SU-DHL-6 (cell line): ENCODE data around the gene CASK.
"Not testable (repeated sequence)": the region's sequence is repeated elsewhere in the genome, so short reads cannot be mapped to it uniquely, and the experiment has no call there.

Experiments
- CTCF ChIP-seq: fragments of 200-600 bp; sonication (generic); IDR thresholded peaks from one replicate; pipeline ENCODE4 v1.5.1; 2017; ENCODE audit warnings: antibody characterized with exemption, mild to moderate bottlenecking, low read length, moderate library complexity; ENCODE audit not compliant: insufficient read depth, poor library complexity, severe bottlenecking
- EZH2phosphoT487 ChIP-seq: fragments of 200-600 bp; sonication (generic), shearing (Covaris generic); conservative IDR thresholded peaks from 2 replicates; pipeline ENCODE4 v1.6.1; 2018; ENCODE audit warnings: mild to moderate bottlenecking, antibody characterized with exemption, low read length, moderate library complexity, mixed read lengths

DNA sequence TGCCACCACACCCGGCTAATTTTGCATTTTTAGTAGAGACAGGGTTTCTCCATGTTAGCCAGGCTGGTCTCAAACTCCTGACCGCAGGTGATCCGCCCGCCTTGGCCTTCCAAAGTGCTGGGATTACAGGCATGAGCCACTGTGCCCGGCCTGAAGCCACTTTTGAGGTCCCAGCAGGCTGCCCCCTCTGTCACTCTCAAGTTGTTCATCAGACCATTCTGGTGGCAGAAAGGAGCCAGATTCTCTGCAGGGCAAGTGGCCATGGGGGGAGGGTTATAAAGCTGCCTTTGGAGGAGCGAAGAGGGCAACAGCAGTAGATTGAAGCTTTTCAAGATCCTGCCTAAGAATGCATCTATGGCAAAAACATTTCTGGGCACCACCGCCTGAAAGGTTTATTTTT is 410.5 kb downstream of the CASK start:
- TF ChIP-seq CTCF, EZH2phosphoT487: not testable (repeated sequence)
